Colonic mucosa (tissue), 4 donors: ENCODE data around the gene RPTOR. TPM values are rescaled to one million over a fixed set of nuclear protein-coding genes. Genes with fewer than 3 reads are reported as not detected.
A peak's percentile ranks its signal among the peaks of the same experiment; 100 is the strongest.
"Not testable (repeated sequence)": the region's sequence is repeated elsewhere in the genome, so short reads cannot be mapped to it uniquely, and the experiment has no call there.

Source experiments
- DNase-seq: peaks from one replicate; pipeline ENCODE4 v3.0.0-alpha.2; 2020
- H3K27ac ChIP-seq: fragments of 200-600 bp; one replicate; pipeline ENCODE4 v1.8.0; 2021
- H3K27me3 ChIP-seq: fragments of 200-600 bp; one replicate; pipeline ENCODE4 v1.8.0; 2021
- H3K36me3 ChIP-seq: fragments of 200-600 bp; one replicate; pipeline ENCODE4 v1.8.0; 2021
- H3K4me1 ChIP-seq: fragments of 200-600 bp; one replicate; pipeline ENCODE4 v1.8.0; 2021; ENCODE audit warnings: mild to moderate bottlenecking
- H3K4me3 ChIP-seq: fragments of 200-600 bp; one replicate; pipeline ENCODE4 v1.8.0; 2021
- H3K9ac ChIP-seq, 2 donors: one replicate each; pipeline ENCODE4 v1.7.0; 2013; ENCODE audit warnings: control low read depth in 2 of 2, low read depth in 2 of 2, low read length in 2 of 2
- H3K9me3 ChIP-seq: fragments of 200-600 bp; one replicate; pipeline ENCODE4 v1.8.0; 2021
- CTCF ChIP-seq: fragments of 200-600 bp; IDR thresholded peaks from one replicate; pipeline ENCODE4 v1.8.0; 2022; ENCODE audit warnings: antibody characterized with exemption, mild to moderate bottlenecking
- intact Hi-C: fragments of 100-400 bp; cut with DNase I; formaldehyde crosslinking; loops from one replicate; pipeline ENCODE4 v1.14.1; 2022
- total RNA-seq, 2 donors: library from RNA; stranded (reverse); fragmentation: NEBNext Ultra II Directional in 1 of 2; extraction: Animal tissue kit (Norgen Biotek cat#: 25700) in 1 of 2; gene quantifications; one replicate each; pipeline ENCODE4 v1.2.1, GENCODE V29; 2021
- donor health status: healthy.
- donor health status: DM: no; HTN: no; CAD: no.
- donor health status: DM: no; HTN: no; CAD: no.

RPTOR gene
- total RNA-seq, 2 donors from 2014 or later: 21.2 to 39.6 TPM

- no peak overlapping the region for H3K9ac ChIP-seq
- no peak for DNase-seq
- no peak overlapping the region for H3K27ac ChIP-seq
- no peaks in the 10 kb centered on the region for H3K36me3 ChIP-seq
- H3K4me3 ChIP-seq: no peak overlapping the region
- no peaks in the 10 kb centered on the region for H3K27me3 ChIP-seq
- no peaks in the 10 kb centered on the region for H3K9me3 ChIP-seq
- no peak for TF ChIP-seq CTCF
- H3K4me1 ChIP-seq: no peaks in the 10 kb centered on the region
- intact Hi-C loops: loop anchor here (10.0 kb wide), 1 partner anchor 95 kb away; the partner anchor contains the start of gene NPTX1
Observed at GRCh38 chr17:80569924-80570323, 25.3 kb downstream of the RPTOR start.

GRCh38 chr17:80573701-80574100, 29.1 kb downstream of the RPTOR start:
- intact Hi-C loops: loop anchor here (10.0 kb wide), 1 partner anchor 99 kb away; the partner anchor contains the start of gene NPTX1
- no peak overlapping the region for H3K27ac ChIP-seq
- TF ChIP-seq CTCF: no peak

GRCh38 chr17:80574496-80574895, 29.9 kb downstream of the RPTOR start:
- intact Hi-C loops: loop anchor here (10.0 kb wide), 1 partner anchor 100 kb away; the partner anchor contains the start of gene NPTX1
- H3K36me3 ChIP-seq: no peaks in the 10 kb centered on the region
- H3K9me3 ChIP-seq: no peaks in the 10 kb centered on the region
- H3K9ac ChIP-seq: no peak overlapping the region
- H3K27me3 ChIP-seq: no peaks in the 10 kb centered on the region
- no peak for TF ChIP-seq CTCF
- no peak overlapping the region for H3K4me3 ChIP-seq
- H3K4me1 ChIP-seq: no peaks in the 10 kb centered on the region
- DNase-seq: no peak
- no peak overlapping the region for H3K27ac ChIP-seq

More at GRCh38 chr17:80573701-80574100, 29.1 kb downstream of the RPTOR start:
- no peak for DNase-seq
- H3K27me3 ChIP-seq: no peaks in the 10 kb centered on the region
- no peaks in the 10 kb centered on the region for H3K36me3 ChIP-seq
- H3K4me1 ChIP-seq: no peaks in the 10 kb centered on the region
- no peak overlapping the region for H3K4me3 ChIP-seq
- no peak overlapping the region for H3K9ac ChIP-seq
- no peaks in the 10 kb centered on the region for H3K9me3 ChIP-seq

GRCh38 chr17:80575057-80575875, 30.6 kb downstream of the RPTOR start:
- H3K27ac ChIP-seq: no peak overlapping the region
- TF ChIP-seq CTCF: peak; percentile 100
- intact Hi-C loops: loop anchor here (5.0 to 10.0 kb wide), 2 partner anchors 100 to 148 kb away; partner anchors contain the start of gene NPTX1
- H3K36me3 ChIP-seq: no peaks in the 10 kb centered on the region
- H3K4me3 ChIP-seq: no peak overlapping the region
- H3K4me1 ChIP-seq: no peaks in the 10 kb centered on the region
- DNase-seq: peak; percentile 92
- H3K27me3 ChIP-seq: no peaks in the 10 kb centered on the region
- no peak overlapping the region for H3K9ac ChIP-seq
- no peaks in the 10 kb centered on the region for H3K9me3 ChIP-seq

- H3K9ac ChIP-seq: no peak overlapping the region
- H3K4me3 ChIP-seq: no peak overlapping the region
- H3K9me3 ChIP-seq: no peaks in the 10 kb centered on the region
- DNase-seq: no peak
- no peaks in the 10 kb centered on the region for H3K36me3 ChIP-seq
- no peaks in the 10 kb centered on the region for H3K4me1 ChIP-seq
- intact Hi-C loops: loop anchor here (5.0 to 10.0 kb wide), 2 partner anchors 103 to 151 kb away; partner anchors contain the start of gene NPTX1
- TF ChIP-seq CTCF: no peak
- H3K27ac ChIP-seq: no peak overlapping the region
- no peaks in the 10 kb centered on the region for H3K27me3 ChIP-seq
Observed at GRCh38 chr17:80577876-80578570, 33.4 kb downstream of the RPTOR start.

- not testable (repeated sequence) for DNase-seq
- intact Hi-C loops: loop anchor here (5.0 to 10.0 kb wide), 2 partner anchors 104 to 152 kb away; partner anchors contain the start of gene NPTX1
Observed at GRCh38 chr17:80578668-80579388, 34.2 kb downstream of the RPTOR start.

More at GRCh38 chr17:80578668-80579388, 34.2 kb downstream of the RPTOR start:
- H3K27ac ChIP-seq, H3K36me3 ChIP-seq, H3K9ac ChIP-seq, H3K4me1 ChIP-seq, H3K27me3 ChIP-seq, H3K4me3 ChIP-seq, H3K9me3 ChIP-seq: not testable (repeated sequence)
